Measurements from ENCODE around the gene EMX1.

DNA sequence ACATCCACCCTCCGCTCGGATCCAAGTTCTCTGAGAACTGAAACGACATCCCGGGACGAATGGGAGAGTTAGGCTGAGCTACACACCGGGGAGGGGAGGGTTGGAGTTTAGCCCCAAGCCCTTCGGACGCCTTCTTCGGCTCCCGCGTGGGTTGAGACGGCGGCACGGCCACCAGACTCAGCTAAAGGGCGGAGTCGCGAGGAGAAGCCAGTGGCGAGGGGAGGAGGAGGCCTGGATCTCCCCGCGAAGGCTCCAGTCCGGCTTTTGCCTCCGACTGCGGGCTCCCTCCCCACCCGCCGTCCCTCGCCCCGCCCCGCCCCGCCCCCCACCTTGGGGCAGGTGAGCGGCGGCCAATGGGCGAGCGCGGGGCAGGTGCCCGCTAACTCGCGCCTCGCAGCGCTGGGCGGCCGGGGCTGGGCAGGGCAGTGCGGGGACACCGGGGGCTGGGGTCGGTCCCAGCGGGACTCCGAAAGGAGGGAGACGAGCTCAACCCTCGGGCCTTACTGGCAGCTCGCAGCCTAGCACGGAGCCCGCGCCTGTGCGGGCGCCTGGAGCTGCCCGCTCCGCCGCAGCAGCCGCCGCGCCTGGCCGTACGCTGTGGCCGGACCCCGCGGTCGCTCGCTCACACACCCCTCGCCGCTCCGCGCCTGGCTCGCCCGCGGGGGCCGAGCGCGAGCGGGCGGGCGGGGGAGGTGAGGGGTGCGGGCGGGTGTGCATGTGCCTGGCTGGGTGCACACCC, at the start of gene EMX1:
- TF ChIP-seq, protein P1, sequence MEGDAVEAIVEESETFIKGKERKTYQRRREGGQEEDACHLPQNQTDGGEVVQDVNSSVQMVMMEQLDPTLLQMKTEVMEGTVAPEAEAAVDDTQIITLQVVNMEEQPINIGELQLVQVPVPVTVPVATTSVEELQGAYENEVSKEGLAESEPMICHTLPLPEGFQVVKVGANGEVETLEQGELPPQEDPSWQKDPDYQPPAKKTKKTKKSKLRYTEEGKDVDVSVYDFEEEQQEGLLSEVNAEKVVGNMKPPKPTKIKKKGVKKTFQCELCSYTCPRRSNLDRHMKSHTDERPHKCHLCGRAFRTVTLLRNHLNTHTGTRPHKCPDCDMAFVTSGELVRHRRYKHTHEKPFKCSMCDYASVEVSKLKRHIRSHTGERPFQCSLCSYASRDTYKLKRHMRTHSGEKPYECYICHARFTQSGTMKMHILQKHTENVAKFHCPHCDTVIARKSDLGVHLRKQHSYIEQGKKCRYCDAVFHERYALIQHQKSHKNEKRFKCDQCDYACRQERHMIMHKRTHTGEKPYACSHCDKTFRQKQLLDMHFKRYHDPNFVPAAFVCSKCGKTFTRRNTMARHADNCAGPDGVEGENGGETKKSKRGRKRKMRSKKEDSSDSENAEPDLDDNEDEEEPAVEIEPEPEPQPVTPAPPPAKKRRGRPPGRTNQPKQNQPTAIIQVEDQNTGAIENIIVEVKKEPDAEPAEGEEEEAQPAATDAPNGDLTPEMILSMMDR (IDR thresholded peaks at IDR 0.05), result no peak
- no peak for TF ChIP-seq POLR2A (IDR thresholded peaks at IDR 0.05)

Measured in Peyer's patch (tissue), 4 donors.